ELF-1 (cell line): Measurements from ENCODE around the gene ADORA3.

Source experiments
- DNase-seq: peaks from one replicate; pipeline ENCODE4 v3.0.0-alpha.2; 2016; ENCODE audit warnings: low read depth, low spot score

ADORA3 gene

GRCh38 chr1:111474521-111474920 lies 28.9 kb downstream of the ADORA3 start:
- no peak for DNase-seq

GRCh38 chr1:111474106-111474505 lies 29.3 kb downstream of the ADORA3 start:
- DNase-seq, result no peak

- DNase-seq, result no peak
Observed at GRCh38 chr1:111471538-111471937, 31.9 kb downstream of the ADORA3 start.

- no peak for DNase-seq
Observed at GRCh38 chr1:111471012-111471411, 32.4 kb downstream of the ADORA3 start.

- no peak for DNase-seq
Observed at GRCh38 chr1:111470596-111470995, 32.8 kb downstream of the ADORA3 start.

GRCh38 chr1:111469539-111469938 lies 33.9 kb downstream of the ADORA3 start:
- no peak for DNase-seq

- no peak for DNase-seq
Observed at GRCh38 chr1:111468717-111469100, 34.7 kb downstream of the ADORA3 start.

GRCh38 chr1:111467865-111468716 lies 35.3 kb downstream of the ADORA3 start:
- no peak for DNase-seq

- no peak for DNase-seq
Observed at GRCh38 chr1:111466480-111466879, 37.0 kb downstream of the ADORA3 start.

- DNase-seq, result no peak
Observed at GRCh38 chr1:111465754-111466153, 37.7 kb downstream of the ADORA3 start.

GRCh38 chr1:111463029-111463683 lies 40.3 kb downstream of the ADORA3 start:
- no peak for DNase-seq

- DNase-seq, result no peak
Observed at GRCh38 chr1:111462370-111463028, 40.9 kb downstream of the ADORA3 start.

- no peak for DNase-seq
Observed at GRCh38 chr1:111461765-111462164, 41.7 kb downstream of the ADORA3 start.

- DNase-seq, result no peak
Observed at GRCh38 chr1:111455642-111456031, 47.8 kb downstream of the ADORA3 start.

- DNase-seq, result no peak
Observed at GRCh38 chr1:111454859-111455641, 48.4 kb downstream of the ADORA3 start.

- no peak for DNase-seq
Observed at GRCh38 chr1:111453706-111454105, 49.7 kb downstream of the ADORA3 start.

- no peak for DNase-seq
Observed at GRCh38 chr1:111452581-111452980, 50.9 kb downstream of the ADORA3 start.

GRCh38 chr1:111450185-111450584 lies 53.2 kb downstream of the ADORA3 start:
- DNase-seq, result no peak

GRCh38 chr1:111449703-111450017 lies 53.8 kb downstream of the ADORA3 start:
- DNase-seq, result no peak
